GM23338 (cell line): ENCODE data around the gene ACSF2. TPM values are rescaled to one million over a fixed set of nuclear protein-coding genes. Genes with fewer than 3 reads are reported as not detected.

Experiments
- ATAC-seq: fragments of 200-7000 bp; cut with Tn5 transposase; 3 replicates; pipeline ENCODE4 v1.9.1; 2020
- DNase-seq: peaks from one replicate; pipeline ENCODE4 v3.0.0-alpha.2; 2015; ENCODE audit warnings: low spot score
- H2AFZ ChIP-seq: fragments of 200-600 bp; sonication (generic); 2 replicates; pipeline ENCODE4 v1.8.0; 2016; ENCODE audit warnings: antibody characterized with exemption, mild to moderate bottlenecking, moderate library complexity
- H3F3A ChIP-seq: fragments of 200-600 bp; sonication (generic); replicated peaks from 2 replicates; pipeline ENCODE4 v1.8.0; 2017; ENCODE audit warnings: antibody characterized with exemption, mixed run types, low read depth
- H3K27ac ChIP-seq: fragments of 200-600 bp; sonication (generic); 2 replicates; pipeline ENCODE4 v1.6.1; 2016; ENCODE audit warnings: low read depth
- H3K27me3 ChIP-seq: fragments of 200-600 bp; sonication (generic); 2 replicates; pipeline ENCODE4 v1.8.0; 2016; ENCODE audit warnings: mild to moderate bottlenecking, mixed run types, moderate library complexity; ENCODE audit not compliant: insufficient read depth
- H3K36me3 ChIP-seq: fragments of 200-600 bp; sonication (generic); 2 replicates; pipeline ENCODE4 v1.8.0; 2016; ENCODE audit warnings: mild to moderate bottlenecking; ENCODE audit not compliant: insufficient read depth
- H3K4me1 ChIP-seq: fragments of 200-600 bp; sonication (generic); 2 replicates; pipeline ENCODE4 v1.8.0; 2016; ENCODE audit warnings: mild to moderate bottlenecking, moderate library complexity; ENCODE audit not compliant: insufficient read depth
- H3K4me2 ChIP-seq: fragments of 200-600 bp; sonication (generic); 2 replicates; pipeline ENCODE4 v1.7.1; 2017; ENCODE audit warnings: mixed run types
- H3K4me3 ChIP-seq: fragments of 200-600 bp; sonication (generic); 2 replicates; pipeline ENCODE4 v1.6.1; 2016; ENCODE audit warnings: mixed run types
- H3K79me2 ChIP-seq: fragments of 200-600 bp; sonication (generic); replicated peaks from 2 replicates; pipeline ENCODE4 v1.8.0; 2017; ENCODE audit warnings: mild to moderate bottlenecking; ENCODE audit not compliant: insufficient read depth
- H3K9me2 ChIP-seq: fragments of 200-600 bp; sonication (generic); 2 replicates; pipeline ENCODE4 v1.8.0; 2017; ENCODE audit not compliant: insufficient read depth
- H4K20me1 ChIP-seq: fragments of 200-600 bp; sonication (generic); replicated peaks from 2 replicates; pipeline ENCODE4 v1.8.0; 2017; ENCODE audit warnings: mild to moderate bottlenecking; ENCODE audit not compliant: insufficient read depth
- H3K27ac Mint-ChIP-seq: 2 replicates; pipeline ENCODE4 v1.8.0; 2020; ENCODE audit warnings: inconsistent platforms, mild to moderate bottlenecking, moderate library complexity, mixed read lengths
- H3K27me3 Mint-ChIP-seq: 3 replicates; pipeline ENCODE4 v1.8.0; 2022; ENCODE audit warnings: low read depth, mild to moderate bottlenecking, moderate library complexity, mixed read lengths, inconsistent platforms; ENCODE audit not compliant: insufficient read depth, poor library complexity
- H3K36me3 Mint-ChIP-seq: 3 replicates; pipeline ENCODE4 v1.8.0; 2021; ENCODE audit warnings: low read depth, mild to moderate bottlenecking, inconsistent platforms, moderate library complexity, mixed read lengths
- H3K4me1 Mint-ChIP-seq: 3 replicates; pipeline ENCODE4 v1.8.0; 2020; ENCODE audit warnings: mild to moderate bottlenecking, inconsistent platforms, mixed read lengths
- H3K4me3 Mint-ChIP-seq: 3 replicates; pipeline ENCODE4 v1.8.0; 2021; ENCODE audit warnings: moderate library complexity, mild to moderate bottlenecking, inconsistent platforms, mixed read lengths
- H3K9me3 Mint-ChIP-seq: 3 replicates; pipeline ENCODE4 v1.8.0; 2020; ENCODE audit warnings: moderate library complexity, mild to moderate bottlenecking, inconsistent platforms, mixed read lengths
- CREB1 ChIP-seq: fragments of 250-450 bp; sonication (Bioruptor Pico); IDR thresholded peaks from 2 replicates; pipeline ENCODE4 v1.5.0; 2020; ENCODE audit warnings: low read depth, mild to moderate bottlenecking, moderate library complexity
- EZH2 ChIP-seq: fragments of 200-600 bp; sonication (generic); IDR thresholded peaks from one replicate; pipeline ENCODE4 v1.8.0; 2017; ENCODE audit warnings: antibody characterized with exemption, mild to moderate bottlenecking, low read depth; ENCODE audit not compliant: unreplicated experiment
- EZH2phosphoT487 ChIP-seq: fragments of 200-600 bp; sonication (generic); IDR thresholded peaks from one replicate; pipeline ENCODE4 v1.8.1; 2018; ENCODE audit warnings: antibody characterized with exemption; ENCODE audit not compliant: unreplicated experiment
- JUNB ChIP-seq: IDR thresholded peaks from one replicate; pipeline ENCODE4 v1.6.1; 2016; ENCODE audit warnings: antibody characterized with exemption; ENCODE audit not compliant: unreplicated experiment
- NANOG ChIP-seq: IDR thresholded peaks from 2 replicates; pipeline ENCODE4 v1.6.1; 2016; ENCODE audit warnings: antibody characterized with exemption, borderline replicate concordance
- POLR2AphosphoS5 ChIP-seq: IDR thresholded peaks from 2 replicates; pipeline ENCODE4 v1.6.1; 2016; ENCODE audit warnings: antibody characterized with exemption, low read depth
- STAT1 ChIP-seq: IDR thresholded peaks from one replicate; pipeline ENCODE4 v1.6.1; 2016; ENCODE audit warnings: antibody characterized with exemption; ENCODE audit not compliant: unreplicated experiment
- ZNF114 ChIP-seq: fragments of 250-450 bp; sonication (Bioruptor Pico); IDR thresholded peaks from 2 replicates; pipeline ENCODE4 v1.5.0; 2020; ENCODE audit warnings: mild to moderate bottlenecking, moderate library complexity
- ZNF331 ChIP-seq: fragments of 250-450 bp; sonication (Bioruptor Pico); IDR thresholded peaks from 2 replicates; pipeline ENCODE4 v1.5.0; 2020; ENCODE audit warnings: low read depth, mild to moderate bottlenecking, moderate library complexity
- polyA plus RNA-seq: library from polyadenylated mRNA; unstranded; fragments of >200 nt; fragmentation: Nextera tagmentation; extraction: Ambion mirVana; gene quantifications from 2 replicates; pipeline ENCODE4 v1.2.1, GENCODE V29; 2016
- total RNA-seq: library from RNA; depleted of rRNA; stranded (reverse); fragments of >200 nt; shearing (Covaris generic); gene quantifications from 2 replicates; pipeline ENCODE4 v1.2.3, GENCODE V29; 2014
- TF ChIP-seq, protein P1 (sequence below): fragments of 250-450 bp; sonication (Bioruptor Pico); IDR thresholded peaks from 2 replicates; pipeline ENCODE4 v1.5.0; 2020; ENCODE audit warnings: mild to moderate bottlenecking, moderate library complexity
- TF ChIP-seq, protein P2 (sequence below), 2 experiments: fragments of 200-600 bp in 1 of 2; sonication (generic) in 1 of 2; conservative IDR thresholded peaks; 2 replicates each; pipeline versions ENCODE4 v1.5.1 to v1.6.1; 2016 to 2017; ENCODE audit warnings: antibody characterized with exemption in 2 of 2, low read depth in 2 of 2, mild to moderate bottlenecking in 2 of 2, moderate library complexity in 1 of 2
- TF ChIP-seq, protein P3 (sequence below): IDR thresholded peaks from 2 replicates; pipeline ENCODE4 v1.6.1; 2016; ENCODE audit warnings: antibody characterized with exemption

ACSF2 gene
- total and polyA plus RNA-seq, 2 experiments from 2014 or later = 6.9 to 12.4 TPM

DNA sequence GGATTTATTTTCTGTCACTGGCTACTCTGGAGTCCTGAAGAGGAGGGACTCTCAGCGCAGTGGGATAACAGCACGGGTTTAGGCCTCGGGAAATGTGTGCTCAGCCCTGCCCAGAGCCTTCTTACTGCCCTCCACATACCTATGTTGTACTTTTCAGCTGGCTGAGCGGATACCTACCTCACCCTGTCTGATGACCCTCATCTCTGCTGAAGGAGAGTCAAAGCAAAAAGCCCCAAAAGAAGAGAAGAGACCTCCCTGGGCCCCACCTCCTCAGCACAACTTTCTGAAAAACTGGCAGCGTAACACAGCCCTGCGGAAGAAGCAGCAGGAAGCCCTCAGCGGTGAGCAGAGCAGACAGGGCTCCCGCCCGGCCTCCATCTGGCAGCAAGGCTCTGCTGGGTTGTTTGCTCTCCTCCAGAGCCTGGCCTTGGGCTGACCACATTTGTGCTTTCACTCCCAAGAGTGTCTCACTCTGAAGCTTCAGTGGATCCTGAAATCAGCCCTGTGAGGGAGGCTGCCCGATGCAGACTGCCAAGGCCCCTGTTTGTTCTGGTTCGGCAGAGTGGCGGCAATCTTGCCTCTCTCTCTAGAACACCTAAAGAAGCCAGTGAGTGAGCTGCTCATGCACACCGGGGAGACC is 92.5 kb downstream of the ACSF2 start (continued):
- no peak for TF ChIP-seq ZNF331 (CRISPR knock-in tag)
- TF ChIP-seq EZH2phosphoT487 = no peak
- no peak for TF ChIP-seq EZH2
- no peak for TF ChIP-seq POLR2AphosphoS5
- TF ChIP-seq NANOG = no peak
- TF ChIP-seq ZNF114 (CRISPR knock-in tag) = no peak
- no peak for TF ChIP-seq JUNB

GRCh38 chr17:50519141-50519834 is 93.3 kb downstream of the ACSF2 start:
- Mint-ChIP-seq H3K9me3 (no peaks in the 10 kb centered on the region; the same call in 2 of the 3 replicates), H3K4me1 (peaks cover 22% of the 10 kb centered on the region), H3K27me3 (peaks cover 7% of the 10 kb centered on the region), H3K36me3 (no peaks in the 10 kb centered on the region), H3K4me3 (no peak overlapping the region), H3K27ac (no peak overlapping the region)
- Histone ChIP-seq H3K4me1 (no peaks in the 10 kb centered on the region), H2AFZ (no peak overlapping the region), H3K4me2 (no peak overlapping the region), H3K36me3 (no peaks in the 10 kb centered on the region), H3K27ac (no peak overlapping the region), H3K9me2 (0 out of 2 replicates have a peak, but pooled peaks cover 2% of the 10 kb centered on the region), H3K4me3 (no peak overlapping the region), H3K27me3 (no peaks in the 10 kb centered on the region), H3K79me2 (no peaks in the 10 kb centered on the region), H3F3A (no peaks in the 10 kb centered on the region), H4K20me1 (no peaks in the 10 kb centered on the region)
- no peak for ATAC-seq
- no peak for DNase-seq
- no peak for TF ChIP-seq STAT1
- TF ChIP-seq, protein P1, sequence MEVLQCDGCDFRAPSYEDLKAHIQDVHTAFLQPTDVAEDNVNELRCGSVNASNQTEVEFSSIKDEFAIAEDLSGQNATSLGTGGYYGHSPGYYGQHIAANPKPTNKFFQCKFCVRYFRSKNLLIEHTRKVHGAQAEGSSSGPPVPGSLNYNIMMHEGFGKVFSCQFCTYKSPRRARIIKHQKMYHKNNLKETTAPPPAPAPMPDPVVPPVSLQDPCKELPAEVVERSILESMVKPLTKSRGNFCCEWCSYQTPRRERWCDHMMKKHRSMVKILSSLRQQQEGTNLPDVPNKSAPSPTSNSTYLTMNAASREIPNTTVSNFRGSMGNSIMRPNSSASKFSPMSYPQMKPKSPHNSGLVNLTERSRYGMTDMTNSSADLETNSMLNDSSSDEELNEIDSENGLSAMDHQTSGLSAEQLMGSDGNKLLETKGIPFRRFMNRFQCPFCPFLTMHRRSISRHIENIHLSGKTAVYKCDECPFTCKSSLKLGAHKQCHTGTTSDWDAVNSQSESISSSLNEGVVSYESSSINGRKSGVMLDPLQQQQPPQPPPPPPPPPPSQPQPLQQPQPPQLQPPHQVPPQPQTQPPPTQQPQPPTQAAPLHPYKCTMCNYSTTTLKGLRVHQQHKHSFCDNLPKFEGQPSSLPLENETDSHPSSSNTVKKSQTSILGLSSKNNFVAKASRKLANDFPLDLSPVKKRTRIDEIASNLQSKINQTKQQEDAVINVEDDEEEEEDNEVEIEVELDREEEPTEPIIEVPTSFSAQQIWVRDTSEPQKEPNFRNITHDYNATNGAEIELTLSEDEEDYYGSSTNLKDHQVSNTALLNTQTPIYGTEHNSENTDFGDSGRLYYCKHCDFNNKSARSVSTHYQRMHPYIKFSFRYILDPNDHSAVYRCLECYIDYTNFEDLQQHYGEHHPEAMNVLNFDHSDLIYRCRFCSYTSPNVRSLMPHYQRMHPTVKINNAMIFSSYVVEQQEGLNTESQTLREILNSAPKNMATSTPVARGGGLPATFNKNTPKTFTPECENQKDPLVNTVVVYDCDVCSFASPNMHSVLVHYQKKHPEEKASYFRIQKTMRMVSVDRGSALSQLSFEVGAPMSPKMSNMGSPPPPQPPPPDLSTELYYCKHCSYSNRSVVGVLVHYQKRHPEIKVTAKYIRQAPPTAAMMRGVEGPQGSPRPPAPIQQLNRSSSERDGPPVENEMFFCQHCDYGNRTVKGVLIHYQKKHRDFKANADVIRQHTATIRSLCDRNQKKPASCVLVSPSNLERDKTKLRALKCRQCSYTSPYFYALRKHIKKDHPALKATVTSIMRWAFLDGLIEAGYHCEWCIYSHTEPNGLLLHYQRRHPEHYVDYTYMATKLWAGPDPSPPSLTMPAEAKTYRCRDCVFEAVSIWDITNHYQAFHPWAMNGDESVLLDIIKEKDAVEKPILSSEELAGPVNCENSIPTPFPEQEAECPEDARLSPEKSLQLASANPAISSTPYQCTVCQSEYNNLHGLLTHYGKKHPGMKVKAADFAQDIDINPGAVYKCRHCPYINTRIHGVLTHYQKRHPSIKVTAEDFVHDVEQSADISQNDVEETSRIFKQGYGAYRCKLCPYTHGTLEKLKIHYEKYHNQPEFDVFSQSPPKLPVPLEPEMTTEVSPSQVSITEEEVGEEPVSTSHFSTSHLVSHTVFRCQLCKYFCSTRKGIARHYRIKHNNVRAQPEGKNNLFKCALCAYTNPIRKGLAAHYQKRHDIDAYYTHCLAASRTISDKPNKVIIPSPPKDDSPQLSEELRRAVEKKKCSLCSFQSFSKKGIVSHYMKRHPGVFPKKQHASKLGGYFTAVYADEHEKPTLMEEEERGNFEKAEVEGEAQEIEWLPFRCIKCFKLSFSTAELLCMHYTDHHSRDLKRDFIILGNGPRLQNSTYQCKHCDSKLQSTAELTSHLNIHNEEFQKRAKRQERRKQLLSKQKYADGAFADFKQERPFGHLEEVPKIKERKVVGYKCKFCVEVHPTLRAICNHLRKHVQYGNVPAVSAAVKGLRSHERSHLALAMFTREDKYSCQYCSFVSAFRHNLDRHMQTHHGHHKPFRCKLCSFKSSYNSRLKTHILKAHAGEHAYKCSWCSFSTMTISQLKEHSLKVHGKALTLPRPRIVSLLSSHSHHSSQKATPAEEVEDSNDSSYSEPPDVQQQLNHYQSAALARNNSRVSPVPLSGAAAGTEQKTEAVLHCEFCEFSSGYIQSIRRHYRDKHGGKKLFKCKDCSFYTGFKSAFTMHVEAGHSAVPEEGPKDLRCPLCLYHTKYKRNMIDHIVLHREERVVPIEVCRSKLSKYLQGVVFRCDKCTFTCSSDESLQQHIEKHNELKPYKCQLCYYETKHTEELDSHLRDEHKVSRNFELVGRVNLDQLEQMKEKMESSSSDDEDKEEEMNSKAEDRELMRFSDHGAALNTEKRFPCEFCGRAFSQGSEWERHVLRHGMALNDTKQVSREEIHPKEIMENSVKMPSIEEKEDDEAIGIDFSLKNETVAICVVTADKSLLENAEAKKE = no peak
- TF ChIP-seq EZH2phosphoT487 = no peak
- no peak for TF ChIP-seq CREB1 (CRISPR knock-in tag)
- TF ChIP-seq, protein P2, sequence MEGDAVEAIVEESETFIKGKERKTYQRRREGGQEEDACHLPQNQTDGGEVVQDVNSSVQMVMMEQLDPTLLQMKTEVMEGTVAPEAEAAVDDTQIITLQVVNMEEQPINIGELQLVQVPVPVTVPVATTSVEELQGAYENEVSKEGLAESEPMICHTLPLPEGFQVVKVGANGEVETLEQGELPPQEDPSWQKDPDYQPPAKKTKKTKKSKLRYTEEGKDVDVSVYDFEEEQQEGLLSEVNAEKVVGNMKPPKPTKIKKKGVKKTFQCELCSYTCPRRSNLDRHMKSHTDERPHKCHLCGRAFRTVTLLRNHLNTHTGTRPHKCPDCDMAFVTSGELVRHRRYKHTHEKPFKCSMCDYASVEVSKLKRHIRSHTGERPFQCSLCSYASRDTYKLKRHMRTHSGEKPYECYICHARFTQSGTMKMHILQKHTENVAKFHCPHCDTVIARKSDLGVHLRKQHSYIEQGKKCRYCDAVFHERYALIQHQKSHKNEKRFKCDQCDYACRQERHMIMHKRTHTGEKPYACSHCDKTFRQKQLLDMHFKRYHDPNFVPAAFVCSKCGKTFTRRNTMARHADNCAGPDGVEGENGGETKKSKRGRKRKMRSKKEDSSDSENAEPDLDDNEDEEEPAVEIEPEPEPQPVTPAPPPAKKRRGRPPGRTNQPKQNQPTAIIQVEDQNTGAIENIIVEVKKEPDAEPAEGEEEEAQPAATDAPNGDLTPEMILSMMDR (conservative IDR thresholded peaks at IDR 0.05; ENCODE audit: low read depth in 2 of 2) = no peak
- TF ChIP-seq ZNF114 (CRISPR knock-in tag) = no peak
- no peak for TF ChIP-seq JUNB
- no peak for TF ChIP-seq EZH2
- TF ChIP-seq ZNF331 (CRISPR knock-in tag) = no peak
- TF ChIP-seq POLR2AphosphoS5 = no peak
- TF ChIP-seq, protein P3, sequence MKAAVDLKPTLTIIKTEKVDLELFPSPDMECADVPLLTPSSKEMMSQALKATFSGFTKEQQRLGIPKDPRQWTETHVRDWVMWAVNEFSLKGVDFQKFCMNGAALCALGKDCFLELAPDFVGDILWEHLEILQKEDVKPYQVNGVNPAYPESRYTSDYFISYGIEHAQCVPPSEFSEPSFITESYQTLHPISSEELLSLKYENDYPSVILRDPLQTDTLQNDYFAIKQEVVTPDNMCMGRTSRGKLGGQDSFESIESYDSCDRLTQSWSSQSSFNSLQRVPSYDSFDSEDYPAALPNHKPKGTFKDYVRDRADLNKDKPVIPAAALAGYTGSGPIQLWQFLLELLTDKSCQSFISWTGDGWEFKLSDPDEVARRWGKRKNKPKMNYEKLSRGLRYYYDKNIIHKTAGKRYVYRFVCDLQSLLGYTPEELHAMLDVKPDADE = no peak
